Endodermal cell (in vitro differentiated cells): ENCODE results near the gene MDH1. TPM values are rescaled to one million over a fixed set of nuclear protein-coding genes. Genes with fewer than 3 reads are reported as not detected.
A peak's percentile ranks its signal among the peaks of the same experiment; 100 is the strongest.

Experiments
- DNase-seq: peaks from one replicate; pipeline ENCODE4 v3.0.0-alpha.2; 2017
- H3K27ac ChIP-seq: 2 replicates; pipeline ENCODE4 v1.5.1; 2013; ENCODE audit warnings: mild to moderate bottlenecking, low read depth, low read length, moderate library complexity
- H3K27me3 ChIP-seq: 2 replicates; pipeline ENCODE4 v1.6.1; 2013; ENCODE audit warnings: mild to moderate bottlenecking, low read length, moderate library complexity; ENCODE audit not compliant: insufficient read depth, control insufficient read depth, poor library complexity, severe bottlenecking
- H3K36me3 ChIP-seq: 2 replicates; pipeline ENCODE4 v1.7.0; 2013; ENCODE audit warnings: mild to moderate bottlenecking, low read length, moderate library complexity; ENCODE audit not compliant: control insufficient read depth, insufficient read depth
- H3K4me1 ChIP-seq: one replicate; pipeline ENCODE4 v1.7.0; 2013; ENCODE audit warnings: low read length; ENCODE audit not compliant: control insufficient read depth, insufficient read depth
- H3K4me3 ChIP-seq: 2 replicates; pipeline ENCODE4 v1.5.1; 2013; ENCODE audit warnings: mild to moderate bottlenecking, low read length, moderate library complexity
- H3K9ac ChIP-seq: 2 replicates; pipeline ENCODE4 v1.6.1; 2013; ENCODE audit warnings: mild to moderate bottlenecking, low read length, moderate library complexity; ENCODE audit not compliant: poor library complexity, severe bottlenecking; ENCODE audit errors: extremely low read depth
- H3K9me3 ChIP-seq: 2 replicates; pipeline ENCODE4 v1.6.1; 2013; ENCODE audit warnings: mild to moderate bottlenecking, low read length, moderate library complexity; ENCODE audit not compliant: control insufficient read depth
- H3K27ac Mint-ChIP-seq: 2 replicates; pipeline ENCODE4 v1.8.0; 2020; ENCODE audit warnings: mixed read lengths
- H3K27me3 Mint-ChIP-seq: 2 replicates; pipeline ENCODE4 v1.8.0; 2021; ENCODE audit warnings: mild to moderate bottlenecking, mixed read lengths; ENCODE audit not compliant: insufficient read depth
- H3K36me3 Mint-ChIP-seq: 2 replicates; pipeline ENCODE4 v1.8.0; 2020; ENCODE audit warnings: low read depth, mixed read lengths
- H3K4me1 Mint-ChIP-seq: 2 replicates; pipeline ENCODE4 v1.8.0; 2020; ENCODE audit warnings: mixed read lengths
- H3K4me3 Mint-ChIP-seq: 2 replicates; pipeline ENCODE4 v1.8.0; 2020; ENCODE audit warnings: mild to moderate bottlenecking, moderate library complexity, mixed read lengths
- H3K9me3 Mint-ChIP-seq: 2 replicates; pipeline ENCODE4 v1.8.0; 2020; ENCODE audit warnings: mild to moderate bottlenecking, mixed read lengths
- WGBS, 2 experiments: methylation state at CpG; one replicate each; pipeline versions ENCODE4 v1.1.5 to v1.1.7; 2013; ENCODE audit warnings: missing lambda C conversion rate in 2 of 2, mixed read lengths in 1 of 2; ENCODE audit not compliant: insufficient coverage in 1 of 2, insufficient read length in 1 of 2; 5-methylcytosine and 5-hydroxymethylcytosine counted together
- total RNA-seq, 2 donors: library from RNA; stranded (reverse); fragmentation: NEBNext Ultra II Directional in 1 of 2; extraction: Animal tissue kit (Norgen Biotek cat#: 25700) in 1 of 2; gene quantifications; 2 replicates in 1 of 2; 3 replicates in 1 of 2; pipeline ENCODE4 v1.2.1, GENCODE V29; 2021
- TF ChIP-seq, protein P1 (sequence below): fragments of 200-600 bp; sonication (generic); conservative IDR thresholded peaks from 2 replicates; pipeline ENCODE4 v1.5.0; 2021; ENCODE audit warnings: antibody characterized with exemption, mild to moderate bottlenecking

MDH1 gene
- total RNA-seq, 2 donors from 2014 or later, result 160 to 259 TPM

DNA sequence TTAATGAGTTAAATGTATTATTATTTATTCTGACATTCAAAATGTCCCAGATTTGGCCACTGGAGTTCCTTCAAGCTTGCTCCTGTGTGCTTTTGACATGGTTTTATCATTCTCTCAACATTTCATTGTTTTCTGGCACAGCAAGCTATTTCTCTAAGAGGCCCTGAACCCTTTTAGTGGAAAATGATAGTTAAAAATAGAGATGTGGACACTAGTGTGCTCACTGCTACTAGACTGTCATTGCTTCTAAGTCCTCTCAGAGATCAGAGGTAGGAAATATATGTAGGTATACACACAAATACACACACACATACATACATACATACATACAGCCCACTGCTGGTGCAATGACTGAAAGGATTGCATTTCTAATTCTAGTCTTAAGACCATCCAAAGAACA is 26.0 kb upstream of the MDH1 start:
- no peaks in the 10 kb centered on the region for H3K27me3 ChIP-seq
- Mint-ChIP-seq H3K36me3 (peaks cover 43% of the 10 kb centered on the region), H3K4me3 (no peak overlapping the region), H3K27me3 (no peaks in the 10 kb centered on the region), H3K9me3 (peaks cover 59% of the 10 kb centered on the region), H3K4me1 (peaks cover 7% of the 10 kb centered on the region), H3K27ac (no peak overlapping the region)
- H3K4me1 ChIP-seq, result no peaks in the 10 kb centered on the region
- H3K4me3 ChIP-seq, result no peak overlapping the region
- TF ChIP-seq, protein P1, sequence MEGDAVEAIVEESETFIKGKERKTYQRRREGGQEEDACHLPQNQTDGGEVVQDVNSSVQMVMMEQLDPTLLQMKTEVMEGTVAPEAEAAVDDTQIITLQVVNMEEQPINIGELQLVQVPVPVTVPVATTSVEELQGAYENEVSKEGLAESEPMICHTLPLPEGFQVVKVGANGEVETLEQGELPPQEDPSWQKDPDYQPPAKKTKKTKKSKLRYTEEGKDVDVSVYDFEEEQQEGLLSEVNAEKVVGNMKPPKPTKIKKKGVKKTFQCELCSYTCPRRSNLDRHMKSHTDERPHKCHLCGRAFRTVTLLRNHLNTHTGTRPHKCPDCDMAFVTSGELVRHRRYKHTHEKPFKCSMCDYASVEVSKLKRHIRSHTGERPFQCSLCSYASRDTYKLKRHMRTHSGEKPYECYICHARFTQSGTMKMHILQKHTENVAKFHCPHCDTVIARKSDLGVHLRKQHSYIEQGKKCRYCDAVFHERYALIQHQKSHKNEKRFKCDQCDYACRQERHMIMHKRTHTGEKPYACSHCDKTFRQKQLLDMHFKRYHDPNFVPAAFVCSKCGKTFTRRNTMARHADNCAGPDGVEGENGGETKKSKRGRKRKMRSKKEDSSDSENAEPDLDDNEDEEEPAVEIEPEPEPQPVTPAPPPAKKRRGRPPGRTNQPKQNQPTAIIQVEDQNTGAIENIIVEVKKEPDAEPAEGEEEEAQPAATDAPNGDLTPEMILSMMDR, result no peak
- no peak overlapping the region for H3K27ac ChIP-seq
- H3K9me3 ChIP-seq, result peaks cover 56% of the 10 kb centered on the region
- DNase-seq, result no peak
- peaks cover 20% of the 10 kb centered on the region for H3K36me3 ChIP-seq
- H3K9ac ChIP-seq, result no peak overlapping the region

DNA sequence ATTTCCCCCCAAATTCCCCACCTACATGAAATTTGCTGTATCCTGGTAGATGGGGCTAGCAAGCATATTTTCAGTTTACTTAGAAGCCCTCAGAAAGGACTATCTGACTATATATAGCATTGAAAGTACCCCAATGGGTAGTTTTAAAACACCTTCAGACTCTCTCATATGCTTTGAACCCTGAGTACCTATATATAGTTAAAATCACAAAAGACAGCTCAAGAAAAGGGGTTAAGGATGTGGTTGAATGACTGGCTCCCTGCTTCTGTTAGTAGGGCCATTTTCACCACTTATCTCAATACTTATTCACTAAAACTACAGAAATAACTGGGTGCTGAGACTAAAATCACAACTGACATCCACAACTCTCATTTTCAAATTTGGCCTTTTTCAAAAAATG is 19.0 kb upstream of the MDH1 start:
- Histone ChIP-seq H3K4me1 (peaks cover 3% of the 10 kb centered on the region), H3K9me3 (peaks cover 85% of the 10 kb centered on the region), H3K36me3 (peaks cover 26% of the 10 kb centered on the region), H3K4me3 (peak overlapping the region; percentile 74), H3K27me3 (no peaks in the 10 kb centered on the region), H3K9ac (no peak overlapping the region), H3K27ac (no peak overlapping the region)
- Mint-ChIP-seq H3K4me3 (no peak overlapping the region), H3K9me3 (peaks cover 82% of the 10 kb centered on the region), H3K27me3 (no peaks in the 10 kb centered on the region), H3K27ac (no peak overlapping the region), H3K36me3 (peaks cover 53% of the 10 kb centered on the region), H3K4me1 (peaks cover 11% of the 10 kb centered on the region)
- DNase-seq, result no peak
- TF ChIP-seq, protein P1, result no peak

DNA sequence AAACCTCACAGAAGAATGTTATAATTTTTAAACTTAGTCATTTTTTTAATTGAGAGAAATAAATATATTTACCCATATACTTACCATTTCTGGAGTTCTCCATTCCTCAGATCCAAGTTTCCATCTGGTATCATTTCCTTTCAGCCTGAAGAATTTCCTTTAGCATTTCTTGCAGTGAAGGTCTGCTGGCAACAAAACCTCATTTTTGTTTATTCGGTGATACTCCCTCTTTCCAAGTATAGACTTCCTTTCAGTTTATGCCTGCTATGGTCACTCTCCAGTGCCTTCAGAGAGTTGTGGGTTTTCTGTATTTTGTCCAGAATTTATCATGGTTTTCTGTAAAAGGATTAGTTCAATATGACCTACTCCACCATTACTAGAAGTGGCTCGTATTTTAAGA is 17.5 kb upstream of the MDH1 start:
- Mint-ChIP-seq H3K27ac (no peak overlapping the region), H3K27me3 (no peaks in the 10 kb centered on the region), H3K9me3 (peaks cover 77% of the 10 kb centered on the region), H3K4me1 (peaks cover 11% of the 10 kb centered on the region), H3K36me3 (peaks cover 46% of the 10 kb centered on the region), H3K4me3 (no peak overlapping the region)
- Histone ChIP-seq H3K27ac (no peak overlapping the region), H3K9me3 (peaks cover 79% of the 10 kb centered on the region), H3K9ac (peak overlapping the region; percentile 11), H3K27me3 (no peaks in the 10 kb centered on the region), H3K4me1 (peaks cover 3% of the 10 kb centered on the region), H3K36me3 (peaks cover 26% of the 10 kb centered on the region), H3K4me3 (peak overlapping the region; percentile 74)
- 90 to 100% methylated on average over 1 to 2 of the region's 2 CpGs for WGBS, 2 experiments
- no peak for DNase-seq
- TF ChIP-seq, protein P1, result no peak
